WERI-Rb-1 (cell line): Measurements from ENCODE around the gene GAK.

Experiments used
- DNase-seq: peaks from one replicate; pipeline ENCODE4 v3.0.0-alpha.2; 2020
- H3K27ac ChIP-seq: fragments of 250-450 bp; sonication (Bioruptor Pico); 2 replicates; pipeline ENCODE4 v1.5.1; 2020; ENCODE audit warnings: mild to moderate bottlenecking, moderate library complexity
- H3K27me3 ChIP-seq: fragments of 250-450 bp; sonication (Bioruptor Pico); 2 replicates; pipeline ENCODE4 v1.5.1; 2021; ENCODE audit warnings: mild to moderate bottlenecking, low read depth, moderate library complexity; ENCODE audit not compliant: insufficient read depth, severe bottlenecking
- H3K36me3 ChIP-seq: fragments of 250-450 bp; sonication (Bioruptor Pico); 2 replicates; pipeline ENCODE4 v1.5.1; 2020; ENCODE audit warnings: mild to moderate bottlenecking, moderate library complexity
- H3K4me3 ChIP-seq: 2 replicates; pipeline ENCODE4 v1.5.1; 2011; ENCODE audit warnings: low read depth, mild to moderate bottlenecking, control low read depth, low read length
- H3K9me3 ChIP-seq: fragments of 250-450 bp; sonication (Bioruptor Pico); 2 replicates; pipeline ENCODE4 v1.5.1; 2021; ENCODE audit warnings: mild to moderate bottlenecking, moderate library complexity; ENCODE audit not compliant: severe bottlenecking
- CTCF ChIP-seq: IDR thresholded peaks from 2 replicates; pipeline ENCODE4 v1.5.1; 2011; ENCODE audit warnings: low read depth, mild to moderate bottlenecking, control low read depth, inconsistent platforms, low read length

The GAK gene

GRCh38 chr4:909131-909571 is 23.0 kb downstream of the GAK start:
- no peak for TF ChIP-seq CTCF
- no peak for DNase-seq
- H3K27me3 ChIP-seq, result no peaks in the 10 kb centered on the region
- no peak overlapping the region for H3K4me3 ChIP-seq
- peaks cover 33% of the 10 kb centered on the region for H3K36me3 ChIP-seq
- no peak overlapping the region for H3K27ac ChIP-seq
- no peaks in the 10 kb centered on the region for H3K9me3 ChIP-seq

- Histone ChIP-seq H3K27ac (no peak overlapping the region), H3K9me3 (no peaks in the 10 kb centered on the region), H3K27me3 (no peaks in the 10 kb centered on the region), H3K4me3 (no peak overlapping the region), H3K36me3 (peaks cover 36% of the 10 kb centered on the region)
- DNase-seq, result no peak
- no peak for TF ChIP-seq CTCF
Observed at GRCh38 chr4:907691-908425, 24.3 kb downstream of the GAK start.

- H3K27ac ChIP-seq, result no peak overlapping the region
- H3K27me3 ChIP-seq, result no peaks in the 10 kb centered on the region
- peaks cover 32% of the 10 kb centered on the region for H3K36me3 ChIP-seq
- no peaks in the 10 kb centered on the region for H3K9me3 ChIP-seq
- no peak for DNase-seq
- H3K4me3 ChIP-seq, result no peak overlapping the region
- TF ChIP-seq CTCF, result no peak
Observed at GRCh38 chr4:907103-907400, 25.1 kb downstream of the GAK start.

- Histone ChIP-seq H3K36me3 (peaks cover 33% of the 10 kb centered on the region), H3K4me3 (no peak overlapping the region), H3K9me3 (no peaks in the 10 kb centered on the region), H3K27ac (no peak overlapping the region), H3K27me3 (no peaks in the 10 kb centered on the region)
- DNase-seq, result no peak
- TF ChIP-seq CTCF, result no peak
Observed at GRCh38 chr4:906339-907102, 25.6 kb downstream of the GAK start.

GRCh38 chr4:905485-906338 is 26.4 kb downstream of the GAK start:
- TF ChIP-seq CTCF, result no peak
- H3K4me3 ChIP-seq, result no peak overlapping the region
- peaks cover 27% of the 10 kb centered on the region for H3K36me3 ChIP-seq
- no peak for DNase-seq
- no peaks in the 10 kb centered on the region for H3K9me3 ChIP-seq
- H3K27ac ChIP-seq, result no peak overlapping the region
- H3K27me3 ChIP-seq, result no peaks in the 10 kb centered on the region
